NCI-H146 treated with DMSO at 0.1 percent for 48 hours (cell line): ENCODE measurements around the gene CFAP45.
A peak's percentile ranks its signal among the peaks of the same experiment; 100 is the strongest.

Experiments
- DNase-seq: peaks from one replicate; lab custom pipeline; 2025; ENCODE audit not compliant: unreplicated experiment; lab: John Stamatoyannopoulos, UW

Gene CFAP45

GRCh38 chr1:159924791-159925718 is 25.1 kb upstream of the CFAP45 start, which contains the start of gene TAGLN2:
Gene TAGLN2 (minus strand): TSS chr1:159925507. CDS start chr1:159920509, 4,998 bp downstream.
- peak; percentile 31 for DNase-seq

DNA sequence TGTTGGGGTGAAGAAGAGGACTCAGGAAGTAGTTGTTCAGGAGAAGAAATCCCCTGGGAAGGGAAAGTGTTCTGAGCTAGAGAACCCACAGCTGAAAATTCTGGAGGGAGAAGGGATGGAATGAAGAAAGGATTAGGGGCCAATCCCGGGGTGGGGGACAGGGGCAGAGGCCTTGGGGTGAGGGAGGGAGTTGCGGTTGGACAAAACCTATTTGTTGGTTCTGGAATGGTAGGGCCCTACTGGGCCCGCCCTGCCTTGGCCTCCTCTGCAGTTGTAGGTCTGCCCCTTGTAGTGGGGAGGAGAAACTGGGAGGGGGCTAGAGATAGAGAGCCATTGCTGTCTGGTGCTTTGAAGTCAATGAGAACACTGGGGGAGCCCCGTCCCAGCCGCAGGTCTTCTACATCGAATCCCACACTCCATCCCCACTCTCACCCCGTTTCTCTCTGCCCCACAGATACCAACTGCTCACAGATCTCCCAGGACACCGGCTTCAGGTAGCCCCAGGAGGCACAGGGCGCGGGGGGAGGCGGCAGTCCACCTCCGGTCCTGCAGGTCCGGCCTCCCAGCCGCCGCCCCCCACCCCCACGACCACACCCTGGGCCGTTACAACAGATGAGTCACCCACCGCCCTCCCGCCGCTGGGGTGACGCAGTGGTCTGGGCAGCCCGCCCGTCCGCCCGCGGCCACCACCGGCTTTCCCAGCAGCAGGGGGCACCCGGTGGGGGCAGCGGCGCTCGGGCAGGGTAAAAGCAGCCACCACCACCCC is 24.2 kb upstream of the CFAP45 start:
- peak; percentile 22 for DNase-seq

GRCh38 chr1:159923203-159924024 is 23.4 kb upstream of the CFAP45 start:
- DNase-seq, result peak; percentile 33

GRCh38 chr1:159922511-159923202 is 22.7 kb upstream of the CFAP45 start:
- no peak for DNase-seq

DNA sequence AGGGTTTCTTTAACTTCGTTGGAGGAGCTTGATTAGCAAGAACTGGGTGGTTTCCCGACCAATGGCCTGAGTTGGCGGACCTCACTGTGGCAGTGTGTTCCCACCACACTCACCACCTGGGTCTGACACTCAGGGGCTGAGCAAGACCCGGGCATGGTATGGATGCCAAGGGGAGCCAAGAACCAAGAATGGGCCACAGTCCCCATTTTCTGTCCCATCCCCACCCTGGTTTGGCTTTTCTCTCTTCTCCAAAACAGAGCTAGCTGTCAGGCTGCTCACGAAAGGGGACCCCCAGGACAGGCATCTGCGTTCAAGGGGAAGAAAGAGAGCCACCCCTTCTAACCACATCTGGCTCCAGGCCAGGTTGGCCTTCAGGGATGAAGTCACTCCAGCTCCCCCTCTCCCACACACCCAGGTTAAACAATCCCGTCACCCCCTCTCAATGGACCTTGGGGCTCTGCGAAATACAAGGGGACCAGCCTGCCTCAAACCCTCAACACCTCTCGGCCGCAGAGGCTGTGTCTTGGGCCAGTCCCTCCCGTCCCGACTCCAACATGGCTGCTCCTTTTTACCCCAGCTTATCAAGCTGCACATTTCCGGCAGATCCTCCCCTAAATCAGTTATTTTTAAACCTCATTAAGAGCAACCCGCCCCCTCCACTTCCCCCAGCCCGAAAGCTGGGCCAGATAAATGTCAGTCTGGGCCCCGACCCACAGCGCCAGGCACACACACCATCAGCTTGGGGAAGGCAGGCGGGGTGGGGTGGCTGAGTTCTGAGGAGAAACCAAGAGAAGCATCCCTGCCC is 21.9 kb upstream of the CFAP45 start:
- DNase-seq, result no peak

GRCh38 chr1:159921251-159921650 is 21.3 kb upstream of the CFAP45 start:
- DNase-seq, result no peak

DNA sequence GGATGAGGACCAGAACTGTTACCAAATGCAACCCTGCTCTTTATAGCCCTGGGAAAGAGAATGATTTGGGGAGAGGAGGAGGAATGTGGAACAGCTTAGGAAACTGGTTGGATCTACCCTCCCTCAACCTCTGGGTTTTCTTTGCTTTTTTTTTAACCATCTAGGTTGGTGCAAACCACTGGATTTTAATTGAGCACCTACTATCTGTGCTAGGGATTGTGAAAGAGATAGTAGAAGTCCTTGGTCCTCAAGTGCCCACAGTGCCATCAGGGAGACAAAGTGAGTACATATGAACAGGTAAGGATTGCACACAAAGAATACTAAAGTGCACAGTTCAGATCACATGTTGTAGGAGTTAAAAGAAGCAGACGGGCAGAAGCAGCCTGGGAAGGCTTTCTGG is 20.7 kb upstream of the CFAP45 start:
- no peak for DNase-seq

GRCh38 chr1:159920202-159920601 is 20.2 kb upstream of the CFAP45 start:
- DNase-seq, result no peak

DNA sequence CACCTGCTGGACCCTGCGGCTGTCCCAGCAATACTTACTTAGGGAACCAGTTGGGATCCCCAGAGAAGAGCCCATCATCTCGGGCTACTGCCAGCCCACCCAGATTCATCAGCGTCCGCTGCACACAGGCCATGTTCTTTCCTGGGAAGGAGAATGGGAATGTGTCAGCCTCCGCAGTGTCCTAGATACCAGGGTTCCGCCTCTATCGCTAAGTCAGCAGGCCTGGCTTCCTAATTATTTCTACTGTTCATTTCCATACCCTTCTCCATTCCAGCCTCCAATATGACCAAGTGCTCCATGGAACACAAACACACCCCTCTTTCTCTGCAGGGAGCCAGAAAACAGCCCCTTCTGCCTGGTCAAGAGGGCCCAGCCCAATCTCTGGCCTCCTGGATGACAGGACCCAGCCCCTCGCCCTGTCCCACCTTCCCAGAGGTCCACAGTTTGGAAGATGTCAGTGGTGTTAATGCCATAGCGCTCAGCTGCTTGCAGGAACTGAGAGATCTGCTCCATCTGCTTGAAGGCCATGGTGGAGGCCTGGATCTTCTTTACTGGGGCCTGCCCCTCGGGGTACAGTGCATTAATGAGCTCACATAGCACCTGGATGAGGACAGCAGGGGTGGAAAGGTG is 19.4 kb upstream of the CFAP45 start:
- no peak for DNase-seq

DNA sequence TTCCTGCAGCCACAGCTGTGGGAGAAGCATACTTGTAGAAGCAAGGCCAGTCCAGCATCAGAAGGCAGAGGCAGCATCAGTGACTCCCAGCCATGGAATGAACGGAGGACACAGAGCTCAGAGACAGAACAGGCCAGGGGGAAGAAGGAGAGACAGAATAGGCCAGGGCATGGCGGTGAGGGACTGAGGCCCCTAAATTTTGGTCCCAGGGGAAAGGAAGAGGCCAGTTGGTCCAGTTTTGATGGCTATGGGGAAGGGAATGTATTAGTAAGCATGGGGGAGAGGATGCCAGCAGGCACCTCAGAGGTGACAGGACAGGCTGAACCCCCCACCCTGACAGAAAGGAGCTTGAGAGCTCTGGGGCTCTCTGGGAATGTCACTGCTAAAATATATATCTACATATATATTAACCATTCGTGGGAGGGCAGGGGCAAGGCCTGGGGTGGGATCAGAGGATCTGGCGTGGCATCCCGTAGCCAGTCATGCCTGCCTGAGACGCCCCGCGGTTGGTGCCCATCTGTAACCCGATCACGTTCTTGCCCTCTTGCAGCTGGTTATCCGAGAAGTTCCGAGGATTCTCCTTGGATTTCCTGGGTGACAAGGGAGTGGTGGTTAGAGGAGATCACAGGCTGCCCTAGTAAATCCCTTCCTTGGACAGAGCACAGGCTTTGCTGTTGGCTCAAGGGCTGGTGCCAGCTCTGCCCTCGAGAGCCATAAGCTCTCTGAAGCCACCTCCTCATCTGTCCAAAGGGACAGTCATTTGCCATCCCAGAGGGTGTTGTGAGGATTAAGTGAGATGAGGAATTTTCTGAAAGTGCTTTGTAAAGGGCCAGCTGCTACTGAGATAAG is 18.6 kb upstream of the CFAP45 start:
- DNase-seq, result no peak

GRCh38 chr1:159917533-159918351 is 17.8 kb upstream of the CFAP45 start:
- no peak for DNase-seq

- no peak for DNase-seq
Measured at GRCh38 chr1:159916242-159917051, 16.5 kb upstream of the CFAP45 start.

- DNase-seq, result no peak
Measured at GRCh38 chr1:159915571-159916241, 15.7 kb upstream of the CFAP45 start.

GRCh38 chr1:159914252-159915018 is 14.5 kb upstream of the CFAP45 start:
- no peak for DNase-seq

- no peak for DNase-seq
Measured at GRCh38 chr1:159913451-159914192, 13.7 kb upstream of the CFAP45 start.
